Body of pancreas (tissue), 4 donors: ENCODE results near the gene EXD3. TPM values are rescaled to one million over a fixed set of nuclear protein-coding genes. Genes with fewer than 3 reads are reported as not detected.

Experiments used
- ATAC-seq: fragments of 150-250 bp; one replicate; pipeline ENCODE4 v1.9.1; 2016
- DNase-seq, 4 donors: peaks; one replicate each; pipeline ENCODE4 v3.0.0-alpha.2; 2019
- H3K27ac ChIP-seq, 4 donors: fragments of 200-600 bp; sonication (generic); 1 replicate in 3 of 4; 2 replicates in 1 of 4; pipeline versions ENCODE4 v1.5.1 to v1.6.1; 2016 to 2019; ENCODE audit warnings: mild to moderate bottlenecking in 1 of 4, mixed read lengths in 1 of 4, moderate library complexity in 1 of 4
- H3K27me3 ChIP-seq, 2 donors: fragments of 200-600 bp; sonication (generic); one replicate each; pipeline ENCODE4 v1.6.0; 2016; ENCODE audit warnings: mild to moderate bottlenecking in 1 of 2
- H3K36me3 ChIP-seq, 2 donors: fragments of 200-600 bp; sonication (generic); replicated peaks in 1 of 2; 2 replicates each; pipeline ENCODE4 v1.5.1; 2016; ENCODE audit warnings: low read depth in 2 of 2; ENCODE audit not compliant: insufficient read depth in 1 of 2
- H3K4me1 ChIP-seq: fragments of 200-600 bp; sonication (generic); one replicate; pipeline ENCODE4 v1.6.0; 2016
- H3K4me3 ChIP-seq, 2 donors: fragments of 200-600 bp; sonication (generic); 1 replicate in 1 of 2; 2 replicates in 1 of 2; pipeline ENCODE4 v1.5.1; 2016 to 2019
- H3K9me3 ChIP-seq, 3 donors: fragments of 200-600 bp; sonication (generic); 1 replicate in 2 of 3; 2 replicates in 1 of 3; pipeline ENCODE4 v1.5.1; 2016
- CTCF ChIP-seq, 7 experiments: fragments of 450-650 bp in 4 of 7; fragments of 200-600 bp in 3 of 7; sonication (generic) in 3 of 7; IDR thresholded peaks; one replicate each; pipeline ENCODE4 v1.5.1; 2016 to 2019; ENCODE audit warnings: antibody characterized with exemption in 7 of 7
- POLR2A ChIP-seq, 3 donors: fragments of 450-650 bp; IDR thresholded peaks; one replicate each; pipeline ENCODE4 v1.6.1; 2016; ENCODE audit warnings: antibody characterized with exemption in 3 of 3, mild to moderate bottlenecking in 2 of 3
- WGBS, 2 donors: methylation state at CpG; one replicate each; pipeline ENCODE4 v1.1.5; 2017; 5-methylcytosine and 5-hydroxymethylcytosine counted together
- intact Hi-C: fragments of 100-400 bp; cut with DNase I; formaldehyde crosslinking; loops from one replicate; pipeline ENCODE4 v1.15.1; 2023
- total RNA-seq, 2 donors: library from RNA; depleted of rRNA; stranded (reverse); fragments of >200 nt; gene quantifications; one replicate each; pipeline ENCODE4 v1.1.0, GENCODE V29; 2016

Gene EXD3
- total RNA-seq, 2 donors from 2014 or later, result 23.3 to 34.9 TPM

DNA sequence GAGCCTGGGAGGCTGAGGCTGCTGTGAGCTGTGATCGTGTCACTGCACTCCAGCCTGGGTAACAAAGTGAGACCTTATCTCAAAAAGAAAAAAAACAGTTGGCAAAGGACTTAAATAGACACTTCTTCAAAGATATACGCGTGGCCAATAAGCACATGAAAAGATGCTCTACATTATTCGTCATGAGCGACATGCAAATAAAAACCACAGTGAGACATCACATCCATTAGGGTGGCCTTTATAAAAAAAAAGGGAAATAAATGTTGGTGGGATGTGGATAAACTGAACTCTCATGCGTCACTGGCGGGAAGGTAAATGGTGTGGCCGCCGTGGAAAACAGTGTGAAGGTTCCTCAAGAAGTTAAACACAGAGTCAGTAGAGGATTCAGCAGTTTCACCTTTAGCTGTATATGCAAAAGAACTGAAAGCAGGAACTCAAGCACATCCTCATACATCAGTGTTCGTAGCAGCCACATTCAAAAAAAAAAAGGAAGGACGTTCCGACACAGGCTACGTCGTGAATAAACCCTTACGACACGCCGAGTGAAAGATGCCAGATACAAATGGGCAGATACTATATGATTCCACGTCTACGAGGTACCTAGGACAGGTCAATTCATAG, 96.4 kb downstream of the EXD3 start:
- Histone ChIP-seq H3K4me1 (no peaks in the 10 kb centered on the region), H3K4me3 (no peak overlapping the region), H3K27me3 (no peaks in the 10 kb centered on the region), H3K9me3 (no peaks in the 10 kb centered on the region), H3K27ac (no peak overlapping the region), H3K36me3 (no peaks in the 10 kb centered on the region)
- DNase-seq (no peak), ATAC-seq (no peak)
- intact Hi-C loops, result no loop called here
- TF ChIP-seq CTCF (IDR thresholded peaks at IDR 0.05), result no peak
- no peak for TF ChIP-seq POLR2A (IDR thresholded peaks at IDR 0.05)
- WGBS, 2 donors, result 76 to 87% methylated on average over 19 of the region's 19 CpGs

DNA sequence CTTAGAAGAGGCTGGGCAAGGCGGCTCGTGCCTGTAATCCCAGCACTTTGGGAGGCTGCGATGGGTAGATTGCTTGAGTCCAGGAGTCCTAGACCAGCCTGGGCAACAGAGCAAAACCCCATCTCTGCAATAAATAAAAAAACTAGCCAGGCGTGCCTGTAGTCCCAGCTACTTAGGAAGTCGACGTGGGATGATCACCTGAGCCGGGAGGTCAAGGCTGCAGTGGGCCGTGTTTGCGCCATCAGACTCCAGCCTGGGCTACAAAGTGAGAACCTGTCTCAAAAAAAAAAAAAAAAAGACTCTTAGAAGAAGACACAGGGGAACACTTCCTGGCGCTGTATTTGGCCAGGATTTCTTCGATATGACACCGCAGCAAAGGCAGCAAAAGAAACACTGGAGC, 97.2 kb downstream of the EXD3 start:
- intact Hi-C loops, result no loop called here
- no peaks in the 10 kb centered on the region for H3K9me3 ChIP-seq
- no peak overlapping the region for H3K27ac ChIP-seq
- WGBS, 2 donors, result 92% methylated on average over 12 of the region's 12 CpGs
- no peaks in the 10 kb centered on the region for H3K27me3 ChIP-seq
- no peaks in the 10 kb centered on the region for H3K36me3 ChIP-seq
- TF ChIP-seq CTCF (IDR thresholded peaks at IDR 0.05), result no peak
- TF ChIP-seq POLR2A (IDR thresholded peaks at IDR 0.05), result no peak
- ATAC-seq (no peak), DNase-seq (no peak)
- no peak overlapping the region for H3K4me3 ChIP-seq
- no peaks in the 10 kb centered on the region for H3K4me1 ChIP-seq

- TF ChIP-seq POLR2A (IDR thresholded peaks at IDR 0.05) (no peak), CTCF (IDR thresholded peaks at IDR 0.05) (no peak)
- no peak overlapping the region for H3K4me3 ChIP-seq
- H3K4me1 ChIP-seq, result no peaks in the 10 kb centered on the region
- no peaks in the 10 kb centered on the region for H3K27me3 ChIP-seq
- no peak overlapping the region for H3K27ac ChIP-seq
- WGBS, 2 donors, result 90 to 94% methylated on average over 10 of the region's 10 CpGs
- H3K36me3 ChIP-seq, result no peaks in the 10 kb centered on the region
- no peaks in the 10 kb centered on the region for H3K9me3 ChIP-seq
- ATAC-seq (no peak), DNase-seq (no peak)
- intact Hi-C loops, result no loop called here
These were observed 97.8 kb downstream of the EXD3 start for GRCh38 chr9:137325124-137325523.

GRCh38 chr9:137323531-137324331, 99.2 kb downstream of the EXD3 start:
- no peaks in the 10 kb centered on the region for H3K27me3 ChIP-seq
- peaks cover 8% of the 10 kb centered on the region for H3K4me1 ChIP-seq
- no peak overlapping the region for H3K4me3 ChIP-seq
- no peaks in the 10 kb centered on the region for H3K36me3 ChIP-seq
- ATAC-seq (no peak), DNase-seq (no peak)
- 93 to 99% methylated on average over 13 to 25 of the region's 37 CpGs for WGBS, 2 donors
- intact Hi-C loops, result no loop called here
- H3K9me3 ChIP-seq, result no peaks in the 10 kb centered on the region
- no peak overlapping the region for H3K27ac ChIP-seq
- TF ChIP-seq CTCF (IDR thresholded peaks at IDR 0.05), result no peak
- TF ChIP-seq POLR2A (IDR thresholded peaks at IDR 0.05), result no peak
